Measurements from ENCODE around the gene CXCL5.

DNA sequence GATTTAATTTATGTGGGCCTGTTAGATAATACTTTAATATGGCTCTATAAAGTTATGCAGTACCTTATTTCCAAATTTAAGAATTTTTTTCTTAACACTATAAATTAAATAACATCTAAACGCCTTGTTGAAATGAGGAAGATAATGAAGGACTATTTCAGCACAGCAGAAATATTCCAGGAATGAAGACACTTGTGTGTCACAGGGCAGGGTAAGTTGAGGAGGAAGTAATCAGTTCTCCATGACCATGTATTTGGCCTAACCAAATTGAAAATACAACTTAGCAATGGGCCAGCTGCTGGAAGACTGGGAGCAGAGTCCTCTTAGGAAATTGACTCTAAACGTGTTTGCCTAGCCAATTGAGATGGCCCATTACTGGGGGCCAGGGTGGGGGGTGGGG lies 23.1 kb upstream of the CXCL5 start:
- TF ChIP-seq, protein P1, sequence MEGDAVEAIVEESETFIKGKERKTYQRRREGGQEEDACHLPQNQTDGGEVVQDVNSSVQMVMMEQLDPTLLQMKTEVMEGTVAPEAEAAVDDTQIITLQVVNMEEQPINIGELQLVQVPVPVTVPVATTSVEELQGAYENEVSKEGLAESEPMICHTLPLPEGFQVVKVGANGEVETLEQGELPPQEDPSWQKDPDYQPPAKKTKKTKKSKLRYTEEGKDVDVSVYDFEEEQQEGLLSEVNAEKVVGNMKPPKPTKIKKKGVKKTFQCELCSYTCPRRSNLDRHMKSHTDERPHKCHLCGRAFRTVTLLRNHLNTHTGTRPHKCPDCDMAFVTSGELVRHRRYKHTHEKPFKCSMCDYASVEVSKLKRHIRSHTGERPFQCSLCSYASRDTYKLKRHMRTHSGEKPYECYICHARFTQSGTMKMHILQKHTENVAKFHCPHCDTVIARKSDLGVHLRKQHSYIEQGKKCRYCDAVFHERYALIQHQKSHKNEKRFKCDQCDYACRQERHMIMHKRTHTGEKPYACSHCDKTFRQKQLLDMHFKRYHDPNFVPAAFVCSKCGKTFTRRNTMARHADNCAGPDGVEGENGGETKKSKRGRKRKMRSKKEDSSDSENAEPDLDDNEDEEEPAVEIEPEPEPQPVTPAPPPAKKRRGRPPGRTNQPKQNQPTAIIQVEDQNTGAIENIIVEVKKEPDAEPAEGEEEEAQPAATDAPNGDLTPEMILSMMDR (conservative IDR thresholded peaks at IDR 0.05): no peak
- TF ChIP-seq ZFX (IDR thresholded peaks at IDR 0.05): no peak

Data from C4-2B (cell line).